Kidney capillary endothelial cell (primary cell): ENCODE results near the gene ETFB.
"Not testable (repeated sequence)": the region's sequence is repeated elsewhere in the genome, so short reads cannot be mapped to it uniquely, and the experiment has no call there.

ENCODE experiments used
- DNase-seq: peaks from one replicate; pipeline ENCODE4 v3.0.0-alpha.2; 2018; ENCODE audit warnings: low spot score

The ETFB gene

DNA sequence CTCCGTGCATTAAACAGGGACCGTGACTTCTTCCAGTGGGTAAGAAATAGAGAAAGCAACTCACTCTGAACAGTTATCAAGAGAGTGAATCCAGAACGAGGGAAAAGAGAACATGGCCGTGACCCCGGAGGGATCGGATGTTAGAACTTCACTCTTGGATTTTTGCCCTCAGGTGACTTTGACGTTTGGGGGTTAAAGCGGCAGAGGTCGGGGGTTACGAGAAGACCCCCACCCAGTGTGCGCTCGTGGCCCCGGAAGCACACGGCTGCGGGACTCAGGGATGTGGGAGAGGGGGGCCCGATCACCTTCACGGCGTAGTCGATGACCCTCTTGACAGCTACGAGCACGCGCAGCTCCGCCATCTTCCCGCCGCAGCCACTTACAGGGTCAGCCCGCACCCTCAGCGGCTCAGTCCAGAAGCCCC is at the start of gene ETFB:
Gene ETFB, minus strand, starts transcription at position 424 of the 424 bp plus-strand sequence. Its CDS starts 62 bp downstream, at position 362.
- no peak for DNase-seq

DNA sequence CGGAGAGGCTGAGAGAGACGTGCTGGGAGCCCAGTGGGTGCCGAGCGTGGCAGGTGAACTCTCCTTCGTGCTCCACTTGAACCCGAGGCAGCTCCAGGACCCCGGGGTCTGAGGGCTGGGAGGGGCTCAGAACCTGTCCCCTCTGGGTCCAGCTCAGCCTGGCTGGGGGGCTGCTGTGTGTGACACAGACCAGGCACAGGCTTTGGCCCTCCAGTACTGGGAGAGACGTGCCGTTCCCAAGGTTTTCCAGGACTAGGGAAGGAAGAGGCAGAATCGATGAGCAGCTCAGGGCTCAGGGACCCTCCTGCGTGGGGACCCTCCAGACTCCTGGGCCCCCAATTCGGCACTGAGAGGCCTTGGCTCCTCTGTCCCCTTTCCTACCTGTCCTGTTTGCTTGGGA is 49.0 kb upstream of the ETFB start:
- no peak for DNase-seq

DNA sequence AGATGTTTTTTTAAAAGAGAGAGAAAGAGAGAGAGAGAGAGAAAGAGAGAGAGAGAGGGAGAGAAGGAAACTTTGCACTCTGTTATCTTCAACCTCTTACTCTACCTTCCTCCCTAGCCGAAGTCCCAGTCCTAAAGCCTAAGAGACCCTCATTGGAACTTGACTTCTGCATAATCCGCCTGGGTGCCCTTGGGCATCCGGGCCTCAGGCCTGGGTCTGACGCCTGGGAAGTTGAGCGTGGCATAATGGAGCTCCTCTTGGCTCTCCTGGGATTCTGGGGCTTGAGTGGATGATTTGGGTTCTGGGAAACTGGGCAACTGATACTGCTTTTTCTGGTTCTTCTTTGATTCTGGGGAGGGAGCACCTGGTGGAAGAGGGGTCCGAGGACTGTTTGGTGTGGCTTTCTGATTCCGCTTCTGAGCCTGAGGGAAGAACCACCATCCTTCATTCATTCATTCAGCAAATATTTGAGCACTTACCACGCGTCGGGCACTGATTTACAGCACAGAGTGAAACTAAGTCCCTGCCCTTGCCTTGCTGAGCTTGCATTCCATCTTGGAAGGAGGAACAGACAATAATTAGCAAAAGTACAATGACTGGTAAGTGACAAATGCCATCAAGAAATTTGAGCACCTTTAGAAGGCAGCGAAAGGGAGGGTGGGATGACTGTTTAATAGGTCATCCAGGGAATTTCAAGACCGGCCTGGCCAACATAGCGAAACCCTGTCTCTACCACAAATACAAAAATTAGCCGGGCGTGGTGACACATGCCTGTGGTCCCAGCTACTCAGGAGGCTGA is 45.0 kb upstream of the ETFB start:
- DNase-seq, result no peak

DNA sequence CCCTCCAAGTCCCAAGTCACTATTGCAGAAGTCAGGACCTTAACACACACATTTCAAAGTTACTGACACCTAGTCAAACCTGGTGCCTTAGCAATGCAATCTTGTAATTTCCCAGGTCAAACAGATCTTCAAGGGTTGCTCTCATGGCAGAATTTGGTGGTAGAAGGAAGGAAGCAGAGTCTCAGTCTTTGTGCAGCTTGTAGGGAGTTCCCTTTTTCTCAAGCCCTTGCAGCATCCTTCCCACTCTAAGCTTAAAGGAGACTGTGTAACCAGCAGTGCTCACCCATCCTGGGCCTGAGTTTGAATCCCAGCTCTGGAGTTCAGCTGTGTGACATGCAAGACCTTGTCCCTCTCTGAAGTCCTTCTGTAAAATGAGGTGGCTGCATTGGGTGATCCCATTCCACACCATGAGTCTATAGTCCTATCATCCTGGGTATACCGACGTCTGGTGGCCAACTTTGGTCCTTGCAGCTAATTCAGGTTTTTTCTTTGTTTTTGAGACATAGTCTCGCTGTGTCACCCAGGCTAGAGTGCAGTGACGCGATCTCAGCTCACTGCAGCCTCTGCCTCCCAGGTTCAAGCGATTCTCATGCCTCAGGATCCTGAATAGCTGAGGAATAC is 41.4 kb upstream of the ETFB start:
- DNase-seq, result no peak

DNA sequence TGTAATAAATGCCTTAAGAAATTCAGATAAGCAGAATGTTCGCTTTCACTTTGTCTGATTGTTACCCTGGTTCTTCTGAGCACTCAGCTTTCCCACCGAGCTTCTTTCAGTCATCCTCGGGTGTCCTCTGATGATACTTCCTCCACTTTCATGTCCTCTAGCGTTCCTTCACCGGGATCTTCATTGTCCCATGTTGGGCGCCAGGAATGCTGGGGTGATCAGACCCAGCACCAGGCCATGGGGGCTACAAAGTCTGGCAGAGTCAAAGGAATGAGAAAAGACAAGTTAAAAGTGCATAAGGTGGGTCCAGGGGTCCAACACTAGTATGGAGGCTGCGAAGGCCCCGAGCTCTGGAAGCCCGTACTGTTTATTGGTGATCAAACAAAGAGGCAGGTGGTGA is 35.9 kb upstream of the ETFB start:
- no peak for DNase-seq

DNA sequence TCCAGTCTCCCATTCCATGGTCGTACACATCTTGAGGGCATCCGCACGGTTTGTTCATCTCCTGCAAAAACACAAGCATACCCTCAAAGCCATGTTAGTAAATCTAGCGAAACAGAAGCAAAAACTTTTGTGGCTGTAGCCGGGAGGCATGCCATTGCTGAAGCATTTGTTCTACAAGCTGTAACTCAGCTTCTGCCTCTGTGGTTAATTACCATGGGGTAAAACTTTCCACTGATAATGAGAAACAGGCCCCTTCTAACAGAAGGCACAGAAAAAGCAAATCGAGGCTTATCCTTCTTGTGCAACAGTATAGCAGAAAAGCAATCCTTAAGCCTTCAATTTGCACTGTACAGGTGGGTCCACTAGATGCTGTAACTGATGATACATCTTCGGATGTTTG is 33.7 kb upstream of the ETFB start:
- DNase-seq, result not testable (repeated sequence)

DNA sequence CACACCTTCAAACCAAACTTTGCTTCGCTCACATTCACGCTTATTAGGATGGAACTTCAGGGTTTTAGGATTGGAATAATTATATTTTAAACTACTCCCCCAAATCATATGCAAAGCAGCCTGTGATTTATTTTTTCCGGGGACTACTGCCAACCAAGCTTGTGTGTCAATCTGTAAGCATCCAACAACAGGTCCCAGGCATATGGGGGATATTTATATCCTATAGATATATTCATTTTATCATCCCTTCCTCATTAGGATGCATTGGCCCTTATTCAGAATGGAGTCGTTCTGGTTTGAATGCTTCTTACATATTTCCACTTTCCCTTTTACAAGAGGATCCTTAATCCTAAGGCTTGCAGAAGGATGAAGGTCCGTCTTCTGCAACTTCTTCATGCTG is 33.0 kb upstream of the ETFB start:
- no peak for DNase-seq

DNA sequence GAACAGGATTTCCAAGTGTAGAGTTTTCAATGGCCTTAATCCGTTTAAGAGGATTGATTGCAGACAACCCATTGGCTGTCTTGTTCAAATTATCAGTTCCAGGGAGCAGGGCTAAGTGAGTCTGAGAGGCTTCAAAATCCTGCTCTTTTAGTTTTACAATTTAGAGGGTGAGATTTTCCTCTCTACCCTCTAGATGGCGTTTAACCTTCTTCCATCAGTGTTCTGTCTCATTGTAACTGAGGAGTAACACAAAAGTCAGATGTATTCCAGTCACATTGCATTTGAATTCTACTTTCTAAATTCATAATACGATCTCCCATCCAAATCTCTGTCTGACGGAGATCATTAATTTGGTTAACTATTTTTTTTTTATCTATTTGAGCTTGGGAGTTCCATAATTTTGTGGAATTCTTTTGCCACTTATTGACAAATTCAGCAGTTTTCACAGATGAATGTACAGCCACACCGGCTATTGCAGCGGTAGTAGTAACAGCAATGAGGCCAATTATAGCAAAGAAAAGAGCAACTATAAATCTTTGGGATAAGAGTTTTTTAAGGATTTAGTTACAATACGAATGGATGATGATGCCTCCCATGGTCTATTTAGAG is 32.0 kb upstream of the ETFB start:
- peak; percentile 10 for DNase-seq

DNA sequence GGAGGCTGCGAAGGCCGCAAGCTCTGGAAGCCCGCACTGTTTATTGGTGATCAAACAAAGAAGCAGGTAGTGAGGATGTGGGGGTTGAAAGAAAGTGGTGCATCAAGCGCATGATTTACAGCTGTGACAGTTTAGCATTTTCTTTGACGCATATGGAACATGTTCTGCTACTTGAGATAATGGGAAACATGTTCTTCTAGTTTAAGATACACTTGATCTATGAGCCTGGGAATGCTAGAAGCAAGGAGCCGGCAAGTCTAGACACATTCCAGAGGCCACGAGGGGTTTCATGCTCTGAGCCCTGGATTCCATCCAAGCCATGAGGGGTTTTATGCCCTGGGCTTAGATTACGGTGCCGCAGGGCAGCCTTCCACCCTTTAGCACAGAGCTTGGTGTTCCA is 31.3 kb upstream of the ETFB start:
- DNase-seq, result not testable (repeated sequence)

DNA sequence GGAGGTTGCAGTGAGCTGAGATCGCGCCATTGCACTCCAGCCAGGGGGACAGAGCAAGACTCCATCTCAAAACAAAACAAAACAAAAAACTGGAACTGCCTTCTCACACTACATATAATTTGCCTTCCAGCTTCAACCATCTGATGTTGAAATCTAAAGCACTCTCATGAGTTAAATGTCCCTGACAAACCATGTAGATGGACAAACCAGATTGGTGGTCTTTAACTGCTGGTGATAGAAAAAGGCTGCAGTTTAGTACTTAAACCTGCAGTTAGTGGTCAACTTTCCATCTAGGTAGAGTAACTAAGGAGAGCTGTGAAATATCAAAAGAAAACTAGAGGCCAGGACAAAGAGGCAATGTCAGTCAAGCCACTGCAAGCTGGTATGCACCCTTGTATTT is 30.0 kb upstream of the ETFB start:
- DNase-seq, result no peak

DNA sequence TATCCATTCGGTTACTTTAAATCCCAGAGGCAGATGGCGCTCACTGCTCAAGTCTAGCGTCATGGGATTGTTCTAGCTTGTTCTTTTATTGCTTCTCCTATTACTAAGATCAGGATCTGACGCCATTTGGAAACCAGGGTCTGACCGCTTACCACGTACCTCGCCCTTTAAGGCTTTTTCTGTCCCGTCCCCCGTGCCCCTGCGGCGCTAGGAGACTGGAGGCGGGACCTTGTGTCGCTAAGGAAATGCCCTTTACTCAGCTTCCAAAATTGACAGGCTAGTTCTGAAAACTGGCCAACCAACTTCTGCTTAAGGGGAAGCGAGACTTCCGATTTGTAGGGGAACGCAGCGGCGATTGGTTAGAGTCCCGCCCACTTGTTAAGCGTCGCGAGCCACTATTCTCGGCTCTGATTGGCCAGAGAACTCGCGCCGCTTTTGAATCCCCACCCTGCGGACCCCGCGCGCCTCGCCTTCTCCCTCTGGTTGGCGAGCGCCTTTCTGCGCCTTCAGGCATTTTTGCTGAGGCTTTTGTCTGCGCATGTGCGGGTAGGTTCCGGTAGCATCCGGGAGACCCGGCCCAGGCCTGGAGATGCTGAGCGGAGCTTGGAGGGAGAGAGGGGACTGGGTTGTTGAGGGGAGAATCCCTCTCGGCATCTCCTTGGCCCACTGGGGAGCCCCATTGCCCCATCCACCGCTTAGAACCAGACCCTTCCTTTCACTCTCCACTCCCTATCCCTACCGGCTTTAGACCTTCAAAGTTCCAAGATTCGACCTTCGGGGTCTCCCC is 28.1 kb upstream of the ETFB start:
- DNase-seq, result peak; percentile 95

DNA sequence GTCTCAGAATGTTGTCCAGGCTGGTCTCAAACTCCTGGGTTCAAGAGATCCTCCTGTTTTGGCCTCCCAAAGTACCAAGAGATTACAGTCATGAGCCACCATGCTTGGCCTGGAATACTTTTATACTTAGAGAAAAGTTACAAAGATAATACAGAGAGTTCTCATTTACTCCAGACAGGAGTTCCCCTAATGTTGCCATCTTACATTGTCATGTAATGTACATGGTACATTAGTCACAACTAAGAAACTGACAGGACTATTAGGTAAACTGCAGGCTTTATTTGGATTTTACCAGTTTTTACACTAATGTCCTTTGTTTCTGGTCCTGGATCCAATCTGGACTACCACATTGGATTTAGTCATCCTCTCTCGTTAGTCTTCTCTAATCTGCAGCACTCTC is 26.5 kb upstream of the ETFB start:
- no peak for DNase-seq

DNA sequence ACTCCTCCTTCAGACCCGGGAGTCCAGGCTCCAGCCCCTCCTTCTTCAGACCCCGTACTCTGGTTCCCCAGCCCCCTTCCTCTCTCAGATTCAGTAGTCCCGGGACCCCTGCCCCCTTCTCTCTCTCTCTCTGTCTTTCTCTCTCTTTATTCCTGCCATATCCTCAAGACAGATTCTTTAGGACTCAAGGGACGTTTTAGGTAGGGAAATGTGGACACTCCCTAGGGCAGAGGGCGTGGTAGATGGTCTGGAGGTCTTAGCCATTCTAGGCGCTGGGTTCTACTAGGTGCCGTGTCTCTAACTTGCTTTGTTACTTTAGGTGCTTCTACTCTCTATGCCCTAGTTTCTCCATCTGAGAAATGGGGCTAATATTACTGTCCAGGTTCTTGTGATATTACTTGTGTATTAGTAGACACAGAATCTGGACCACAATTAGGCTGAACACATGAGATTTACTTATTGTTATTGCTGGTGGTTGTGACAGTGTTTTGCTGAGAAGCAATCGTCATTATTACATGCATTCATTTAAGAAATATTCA is 25.0 kb upstream of the ETFB start:
- DNase-seq, result no peak

DNA sequence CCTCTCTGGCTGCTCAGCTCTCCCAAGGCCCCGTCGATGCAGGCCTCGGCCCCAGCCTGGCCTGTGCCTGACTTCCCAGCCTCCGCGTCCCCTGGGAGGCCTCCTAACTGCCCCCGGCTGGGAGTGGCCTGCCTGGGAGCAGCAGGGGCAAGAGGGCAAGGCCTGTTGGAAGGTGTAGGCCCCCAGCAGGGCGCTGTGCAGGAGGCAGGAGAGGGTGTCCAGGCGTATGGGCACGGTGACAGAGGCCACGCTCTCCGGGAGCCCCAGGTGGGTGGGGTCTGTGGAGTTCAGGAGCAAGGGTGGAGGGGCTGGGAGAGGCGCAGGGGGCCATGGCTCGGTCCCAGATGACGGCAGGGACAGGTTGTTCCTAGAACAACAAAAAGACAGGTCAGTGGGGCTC is 23.0 kb upstream of the ETFB start:
- no peak for DNase-seq

DNA sequence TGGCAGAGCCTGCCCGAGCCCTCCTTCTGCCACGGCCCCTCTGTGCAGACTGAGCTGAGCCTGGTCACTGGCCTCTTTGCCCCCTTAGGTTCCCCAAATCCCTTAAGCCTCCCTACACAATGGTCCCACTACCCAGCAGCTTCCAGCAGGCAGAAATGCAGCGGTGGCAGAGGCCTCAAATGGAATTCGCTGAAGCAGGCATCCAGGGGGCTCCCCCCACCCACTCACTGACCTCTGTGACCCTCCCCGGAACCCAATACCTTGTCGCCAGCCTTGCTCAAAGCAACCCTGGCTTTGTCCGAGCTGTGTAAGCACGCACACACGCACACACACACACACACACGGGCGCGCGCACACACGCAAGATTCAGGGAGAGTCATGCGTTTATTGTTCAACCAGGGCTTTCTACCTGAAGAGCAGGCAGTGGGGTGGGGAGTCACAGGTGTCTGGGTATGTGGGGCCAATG is 21.8 kb upstream of the ETFB start, which contains the start of gene LIM2:
Gene LIM2, minus strand, starts transcription at position 51 of the 466 bp plus-strand sequence. CDS start 531 bp downstream, outside the sequence.
- DNase-seq, result no peak

DNA sequence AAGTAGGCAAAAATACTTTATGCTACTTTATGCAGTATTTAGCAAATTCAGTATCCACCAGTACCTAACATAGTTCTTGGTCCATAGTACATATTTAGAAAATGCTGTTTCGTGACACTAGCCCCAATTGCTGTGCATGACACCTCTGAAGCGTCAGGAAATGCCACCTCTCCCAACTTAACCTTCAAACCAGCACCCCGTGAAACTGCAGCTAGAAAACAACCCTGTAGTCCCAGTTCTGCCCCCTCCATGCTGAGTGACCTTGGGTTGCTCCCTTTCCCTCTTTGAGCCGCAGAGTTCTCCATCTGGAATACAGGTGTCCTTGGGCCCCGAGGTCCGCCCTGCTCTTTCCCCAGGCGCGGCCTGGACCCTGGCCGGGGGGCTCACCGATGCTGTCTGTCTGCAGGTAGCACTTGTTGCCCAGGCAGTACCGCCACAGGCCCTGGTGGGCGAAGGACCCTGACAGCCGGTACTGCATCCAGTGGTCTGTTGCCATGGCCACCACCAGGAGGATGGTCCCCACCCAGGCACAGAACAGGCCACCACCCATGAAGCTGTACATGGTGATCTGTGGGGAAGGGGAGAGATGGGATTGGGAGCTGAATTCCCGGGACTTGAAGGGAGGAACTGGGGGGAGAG is 20.8 kb upstream of the ETFB start:
- DNase-seq, result no peak

DNA sequence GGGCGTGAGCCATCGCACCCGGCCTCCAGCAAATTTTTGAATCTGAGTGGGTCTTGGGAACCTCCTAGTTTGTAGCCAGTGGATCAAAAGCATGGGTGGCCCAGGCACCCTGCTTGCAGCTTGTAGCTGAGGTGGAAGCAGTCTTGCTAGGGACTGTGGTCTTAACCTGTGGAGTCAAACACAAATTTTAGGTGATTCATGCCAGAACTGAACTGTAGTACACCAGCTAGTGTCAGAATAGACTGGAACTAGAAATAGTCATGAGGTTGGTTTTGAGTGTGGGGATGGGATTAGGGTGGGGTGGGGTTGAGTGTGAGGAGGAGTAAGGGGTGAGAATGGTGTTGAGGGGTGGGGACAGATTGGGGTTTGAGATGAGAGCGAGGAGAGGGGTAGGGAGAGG is 15.8 kb upstream of the ETFB start:
- no peak for DNase-seq

DNA sequence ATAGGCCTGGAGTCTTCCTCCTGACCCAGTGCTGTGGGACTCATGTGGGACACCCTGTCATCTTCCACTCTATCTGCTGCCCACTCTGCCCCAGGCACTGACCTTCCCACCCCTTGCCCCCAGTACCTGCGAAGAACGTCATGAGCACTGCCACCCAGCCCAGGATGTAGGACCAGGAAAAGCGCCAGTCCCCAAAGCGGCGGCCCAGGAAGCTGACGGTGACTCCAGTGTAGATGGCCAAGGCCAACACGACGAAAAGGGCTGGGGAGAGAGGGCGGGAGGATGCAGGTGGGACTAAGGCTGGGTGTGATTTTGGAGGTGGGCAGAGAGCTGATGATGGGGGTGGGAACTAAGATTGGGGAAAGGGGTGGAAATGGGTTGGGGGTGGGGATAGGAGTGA is 14.2 kb upstream of the ETFB start:
- no peak for DNase-seq

DNA sequence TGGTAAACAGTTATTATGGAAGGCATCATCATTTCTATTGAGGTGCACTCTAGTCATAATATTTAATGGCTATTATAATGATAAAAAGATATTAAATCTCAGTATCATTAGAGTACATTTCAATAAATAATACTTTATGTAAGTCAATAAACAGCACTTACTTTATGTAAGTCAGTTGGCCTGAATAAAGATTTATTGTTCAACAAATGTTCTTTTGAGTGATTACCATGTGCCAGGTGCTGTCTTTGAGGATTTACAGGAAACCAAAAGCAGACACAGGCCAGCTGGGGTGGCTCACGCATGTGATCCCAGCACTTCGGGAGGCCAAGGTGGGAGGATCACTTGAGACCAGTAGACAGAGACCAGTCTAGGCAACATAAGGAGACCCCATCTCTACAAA is 11.2 kb upstream of the ETFB start:
- no peak for DNase-seq

DNA sequence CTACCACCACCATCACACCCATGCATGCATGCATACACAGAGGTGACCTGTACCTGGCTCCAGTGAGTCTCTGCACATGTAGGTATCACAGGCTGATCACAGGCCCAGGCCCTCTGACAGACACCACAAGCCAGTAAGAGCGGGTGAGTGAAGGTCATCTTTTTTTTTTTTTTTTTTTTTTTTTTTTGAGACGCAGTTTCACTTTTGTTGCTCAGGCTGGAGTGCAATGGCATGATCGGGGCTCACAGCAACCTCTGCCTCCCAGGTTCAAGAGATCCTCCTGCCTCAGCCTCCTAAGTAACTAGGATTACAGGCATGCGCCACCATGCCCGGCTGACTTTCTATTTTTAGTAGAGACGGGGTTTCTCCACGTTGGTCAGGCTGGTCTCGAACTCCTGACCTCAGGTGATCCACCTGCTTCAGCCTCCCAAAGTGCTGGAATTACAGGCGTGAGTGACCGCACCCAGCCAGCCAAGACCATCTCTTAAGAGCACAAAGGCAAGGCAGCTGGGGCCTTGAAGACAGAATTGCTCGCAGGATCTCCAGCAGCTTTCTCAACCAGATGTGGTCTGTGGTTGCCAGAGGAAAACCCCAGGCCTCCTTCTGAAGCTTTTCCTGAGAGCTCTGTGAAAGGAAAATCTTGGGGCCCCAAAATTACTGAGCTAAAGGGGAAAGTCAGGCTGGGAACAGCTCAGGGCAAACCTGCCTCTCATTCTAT is 9.5 kb upstream of the ETFB start:
- DNase-seq, result no peak
